Activated CD8-positive, alpha-beta memory T cell treated with anti-CD3 and anti-CD28 coated beads, Interleukin-2, amount 10 ng/mL, durations not matched to agents 7 days and 5 days (primary cell): ENCODE measurements around the gene BPTF. TPM values are rescaled to one million over a fixed set of nuclear protein-coding genes. Genes with fewer than 3 reads are reported as not detected.
"Not testable (repeated sequence)": the region's sequence is repeated elsewhere in the genome, so short reads cannot be mapped to it uniquely, and the experiment has no call there.

Experiments
- ATAC-seq: fragments of 150-1000 bp; cut with Tn5 transposase; one replicate; pipeline ENCODE4 v1.10.0; 2021; ENCODE audit warnings: moderate library complexity
- CTCF ChIA-PET: fragments of 350-600 bp; sonication (Branson Sonifier 250); formaldehyde crosslinking; loops from one replicate; lab custom pipeline; 2021; ENCODE audit warnings: antibody characterized with exemption; lab: Charles Lee
- DNase-seq: peaks from one replicate; pipeline ENCODE4 v3.0.0-alpha.2; 2020
- H3K27ac Mint-ChIP-seq: one replicate; pipeline ENCODE4 v1.8.0; 2021; ENCODE audit warnings: mild to moderate bottlenecking, mixed read lengths
- H3K27me3 Mint-ChIP-seq: one replicate; pipeline ENCODE4 v1.8.0; 2021; ENCODE audit warnings: mixed read lengths
- H3K36me3 Mint-ChIP-seq: one replicate; pipeline ENCODE4 v1.8.0; 2021; ENCODE audit warnings: mild to moderate bottlenecking, mixed read lengths
- H3K4me1 Mint-ChIP-seq: one replicate; pipeline ENCODE4 v1.8.0; 2021; ENCODE audit warnings: mixed read lengths
- H3K4me3 Mint-ChIP-seq: one replicate; pipeline ENCODE4 v1.8.0; 2021; ENCODE audit warnings: mild to moderate bottlenecking, moderate library complexity, mixed read lengths
- H3K9me3 Mint-ChIP-seq: one replicate; pipeline ENCODE4 v1.8.0; 2022; ENCODE audit warnings: low read depth, mixed read lengths
- total RNA-seq, 2 experiments: library from RNA; stranded (reverse); gene quantifications; one replicate each; pipeline ENCODE4 v1.2.3, GENCODE V29; 2021

BPTF gene
- total RNA-seq, 2 experiments from 2014 or later, result 89.3 to 101 TPM

DNA sequence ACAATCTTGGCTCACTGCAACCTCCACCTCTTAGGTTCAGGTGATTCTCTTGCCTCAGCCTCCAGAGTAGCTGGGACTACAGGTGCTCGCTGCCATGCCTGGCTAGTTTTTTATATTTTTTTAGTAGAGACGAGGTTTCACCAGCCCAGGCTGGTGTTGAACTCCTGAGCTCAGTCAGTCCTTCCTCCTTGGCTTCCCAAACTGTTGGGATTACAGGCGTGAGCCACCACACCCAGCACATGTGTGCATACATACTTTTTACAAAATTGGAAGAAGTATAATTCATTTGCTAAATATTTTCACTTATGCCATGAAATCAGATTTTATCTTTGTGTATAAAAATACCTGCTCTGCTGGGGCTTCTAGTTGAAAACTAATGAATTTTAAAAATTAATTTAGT lies 13.2 kb downstream of the BPTF start:
- CTCF ChIA-PET, result no interaction called here
- no peaks in the 10 kb centered on the region for H3K27me3 Mint-ChIP-seq
- ATAC-seq (no peak), DNase-seq (no peak)
- peaks cover 42% of the 10 kb centered on the region for H3K4me1 Mint-ChIP-seq
- H3K27ac Mint-ChIP-seq, result no peak overlapping the region
- no peak overlapping the region for H3K4me3 Mint-ChIP-seq
- no peaks in the 10 kb centered on the region for H3K9me3 Mint-ChIP-seq
- peaks cover 13% of the 10 kb centered on the region for H3K36me3 Mint-ChIP-seq

GRCh38 chr17:67841992-67842391 lies 16.7 kb downstream of the BPTF start:
- CTCF ChIA-PET, result no interaction called here
- H3K9me3 Mint-ChIP-seq, result no peaks in the 10 kb centered on the region
- ATAC-seq (no peak), DNase-seq (no peak)
- H3K4me1 Mint-ChIP-seq, result peaks cover 20% of the 10 kb centered on the region
- no peak overlapping the region for H3K27ac Mint-ChIP-seq
- H3K27me3 Mint-ChIP-seq, result no peaks in the 10 kb centered on the region
- no peak overlapping the region for H3K4me3 Mint-ChIP-seq
- peaks cover 8% of the 10 kb centered on the region for H3K36me3 Mint-ChIP-seq

DNA sequence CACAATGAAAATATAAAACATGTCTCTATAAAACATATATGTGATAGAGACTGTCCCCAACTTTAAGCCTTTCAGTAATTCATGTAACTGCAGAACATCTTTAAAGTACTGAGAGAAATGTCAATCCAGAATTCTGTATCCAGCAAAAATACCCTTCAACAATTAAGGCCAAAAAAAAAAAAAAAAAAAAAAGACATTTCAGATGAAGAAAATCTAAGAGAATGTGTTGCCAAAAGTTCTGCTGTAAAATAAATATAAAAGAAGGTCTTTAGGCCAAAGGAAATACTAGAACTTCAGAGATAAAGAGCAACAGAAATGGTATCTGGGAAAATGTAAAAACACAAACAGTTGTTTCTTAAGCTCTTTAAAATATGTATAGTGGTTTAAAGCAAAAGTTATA lies 17.3 kb downstream of the BPTF start:
- CTCF ChIA-PET, result no interaction called here
- Mint-ChIP-seq H3K4me3 (no peak overlapping the region), H3K27ac (no peak overlapping the region), H3K36me3 (peaks cover 8% of the 10 kb centered on the region), H3K9me3 (no peaks in the 10 kb centered on the region), H3K27me3 (no peaks in the 10 kb centered on the region), H3K4me1 (peaks cover 14% of the 10 kb centered on the region)
- ATAC-seq (no peak), DNase-seq (no peak)

DNA sequence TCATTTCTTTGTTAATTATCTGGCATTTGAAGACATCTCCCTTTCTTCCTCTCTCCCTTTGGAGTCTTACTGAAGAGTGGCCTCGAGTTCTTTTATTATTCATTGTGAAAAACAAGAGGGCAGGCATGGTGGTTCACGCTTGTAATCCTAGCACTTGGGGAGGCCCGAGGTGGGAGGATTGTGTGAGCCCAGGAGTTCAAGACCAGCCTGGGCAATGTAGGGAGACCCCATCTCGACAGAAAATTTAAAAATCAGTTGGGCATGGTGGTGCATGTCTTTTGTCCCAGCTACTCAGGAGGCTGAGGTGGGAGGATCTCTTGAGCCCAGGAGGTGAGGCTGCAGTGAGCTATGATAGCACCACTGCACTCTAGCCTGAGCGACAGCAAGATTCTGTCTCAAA lies 20.1 kb downstream of the BPTF start:
- Mint-ChIP-seq H3K4me1 (peaks cover 15% of the 10 kb centered on the region), H3K27ac (no peak overlapping the region), H3K27me3 (no peaks in the 10 kb centered on the region), H3K9me3 (no peaks in the 10 kb centered on the region), H3K4me3 (no peak overlapping the region), H3K36me3 (peaks cover 18% of the 10 kb centered on the region)
- CTCF ChIA-PET, result no interaction called here
- no peak for ATAC-seq
- DNase-seq, result no peak

DNA sequence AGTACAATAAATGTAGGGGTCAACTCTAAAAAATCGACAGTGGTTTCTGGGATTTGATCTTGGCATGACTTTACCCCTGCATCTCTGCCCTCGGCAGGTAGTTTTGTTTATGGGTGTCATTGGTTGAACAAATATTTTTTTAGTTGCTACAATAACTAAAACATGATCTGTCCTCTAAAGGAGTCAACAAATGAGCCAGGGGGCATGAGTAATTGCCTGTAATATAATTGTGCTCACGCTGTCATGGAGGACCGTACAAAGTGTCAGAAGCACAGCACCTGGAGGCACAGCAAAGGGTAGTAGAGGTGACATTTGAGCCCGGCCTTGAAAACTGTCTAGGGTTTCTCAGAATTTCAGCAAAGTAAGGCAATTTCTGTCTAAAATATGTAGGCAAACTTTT lies 22.9 kb downstream of the BPTF start:
- DNase-seq, H3K9me3 Mint-ChIP-seq, CTCF ChIA-PET, H3K4me3 Mint-ChIP-seq, H3K27me3 Mint-ChIP-seq, ATAC-seq, H3K27ac Mint-ChIP-seq: not testable (repeated sequence)
- peaks cover 18% of the 10 kb centered on the region for H3K4me1 Mint-ChIP-seq
- peaks cover 21% of the 10 kb centered on the region for H3K36me3 Mint-ChIP-seq

DNA sequence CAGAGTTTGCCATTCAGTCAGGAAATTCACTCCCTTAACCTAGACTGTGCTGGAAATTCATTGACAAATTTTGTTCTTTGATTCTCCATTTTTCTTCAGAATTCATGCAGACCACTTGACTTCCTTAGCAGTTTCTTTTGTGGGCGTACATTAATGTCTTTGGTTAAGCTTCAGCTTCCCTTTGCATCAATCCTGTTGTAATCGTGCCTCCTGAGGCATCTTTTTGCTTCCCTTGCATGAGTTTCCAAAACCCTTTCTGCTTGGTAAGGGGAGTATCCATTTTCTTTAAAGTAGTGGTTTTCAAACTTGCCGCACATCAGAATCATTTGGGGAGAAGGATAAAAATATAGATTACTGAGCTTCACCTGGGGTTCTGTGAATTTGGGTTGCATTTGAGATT lies 23.5 kb downstream of the BPTF start:
- not testable (repeated sequence) for ATAC-seq, DNase-seq, H3K9me3 Mint-ChIP-seq, H3K4me3 Mint-ChIP-seq, H3K27me3 Mint-ChIP-seq, H3K27ac Mint-ChIP-seq
- peaks cover 19% of the 10 kb centered on the region for H3K4me1 Mint-ChIP-seq
- CTCF ChIA-PET, result interaction anchor here (0.5 to 0.6 kb wide), 2 partner anchors 14 to 473 kb away, joined by 3 read pairs; no protein-coding TSS in a partner anchor
- peaks cover 23% of the 10 kb centered on the region for H3K36me3 Mint-ChIP-seq

DNA sequence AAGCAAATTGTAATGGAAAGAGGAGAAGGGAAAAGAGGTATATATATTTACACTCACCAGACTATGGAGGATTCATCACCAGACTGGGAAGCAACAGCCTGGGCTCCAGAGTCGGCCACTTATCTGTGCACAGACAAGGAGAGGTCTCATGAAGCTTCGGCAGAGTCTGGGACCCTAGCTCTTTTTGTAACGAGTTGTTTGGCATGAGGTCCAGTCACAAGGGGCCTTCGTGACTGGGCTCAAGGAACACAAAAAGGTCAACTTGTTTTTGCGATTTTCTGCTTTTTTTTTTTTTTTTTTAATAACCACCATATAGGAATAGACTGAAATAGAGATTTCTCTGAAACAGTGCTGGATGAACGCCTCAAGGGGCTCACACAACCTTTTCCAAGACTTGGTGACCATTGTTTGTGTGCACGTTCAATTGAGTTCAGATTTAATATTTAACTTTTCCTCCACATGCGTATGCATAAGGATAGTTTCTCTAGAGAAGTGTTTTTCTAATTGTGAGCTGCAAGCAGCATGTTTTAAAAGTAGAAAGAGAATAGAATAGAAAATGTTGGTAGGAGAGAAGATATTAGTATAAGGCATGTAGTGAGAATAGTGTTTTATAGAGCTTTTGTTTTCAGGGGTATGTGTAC lies 25.8 kb downstream of the BPTF start:
- Mint-ChIP-seq H3K36me3 (peaks cover 38% of the 10 kb centered on the region), H3K4me3 (no peak overlapping the region), H3K27me3 (no peaks in the 10 kb centered on the region), H3K27ac (no peak overlapping the region), H3K4me1 (peaks cover 32% of the 10 kb centered on the region), H3K9me3 (no peaks in the 10 kb centered on the region)
- no peak for ATAC-seq
- DNase-seq, result no peak
- CTCF ChIA-PET, result interaction anchor here (0.7 to 1.1 kb wide), 2 partner anchors 9 to 11 kb away, joined by 4 to 5 read pairs; no protein-coding TSS in a partner anchor

DNA sequence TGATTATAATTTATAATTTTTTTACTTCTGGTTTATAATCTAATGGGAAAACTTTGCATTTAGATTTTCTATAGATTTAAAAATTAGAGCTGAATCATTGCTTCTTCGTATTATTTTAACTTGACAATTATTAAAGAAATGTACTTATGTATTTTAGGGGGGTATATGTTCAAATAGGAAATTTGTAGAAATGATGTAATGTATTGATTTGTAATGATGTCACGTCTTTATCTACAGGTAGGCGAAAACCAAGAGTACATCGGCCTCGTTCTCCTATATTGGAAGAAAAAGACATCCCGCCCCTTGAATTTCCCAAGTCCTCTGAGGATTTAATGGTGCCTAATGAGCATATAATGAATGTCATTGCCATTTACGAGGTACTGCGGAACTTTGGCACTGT lies 28.4 kb downstream of the BPTF start:
- H3K4me1 Mint-ChIP-seq, result peaks cover 45% of the 10 kb centered on the region
- no peak overlapping the region for H3K4me3 Mint-ChIP-seq
- peaks cover 46% of the 10 kb centered on the region for H3K36me3 Mint-ChIP-seq
- CTCF ChIA-PET, result no interaction called here
- DNase-seq (no peak), ATAC-seq (no peak)
- no peaks in the 10 kb centered on the region for H3K9me3 Mint-ChIP-seq
- no peak overlapping the region for H3K27ac Mint-ChIP-seq
- no peaks in the 10 kb centered on the region for H3K27me3 Mint-ChIP-seq

GRCh38 chr17:67854378-67854777 lies 29.1 kb downstream of the BPTF start:
- H3K4me1 Mint-ChIP-seq, result peaks cover 42% of the 10 kb centered on the region
- DNase-seq (no peak), ATAC-seq (no peak)
- CTCF ChIA-PET, result interaction anchor here (0.7 kb wide), 1 partner anchor 30 kb away, joined by 3 read pairs; the partner anchor contains the start of gene BPTF
- H3K27ac Mint-ChIP-seq, result no peak overlapping the region
- H3K27me3 Mint-ChIP-seq, result no peaks in the 10 kb centered on the region
- no peaks in the 10 kb centered on the region for H3K9me3 Mint-ChIP-seq
- H3K4me3 Mint-ChIP-seq, result no peak overlapping the region
- peaks cover 41% of the 10 kb centered on the region for H3K36me3 Mint-ChIP-seq

DNA sequence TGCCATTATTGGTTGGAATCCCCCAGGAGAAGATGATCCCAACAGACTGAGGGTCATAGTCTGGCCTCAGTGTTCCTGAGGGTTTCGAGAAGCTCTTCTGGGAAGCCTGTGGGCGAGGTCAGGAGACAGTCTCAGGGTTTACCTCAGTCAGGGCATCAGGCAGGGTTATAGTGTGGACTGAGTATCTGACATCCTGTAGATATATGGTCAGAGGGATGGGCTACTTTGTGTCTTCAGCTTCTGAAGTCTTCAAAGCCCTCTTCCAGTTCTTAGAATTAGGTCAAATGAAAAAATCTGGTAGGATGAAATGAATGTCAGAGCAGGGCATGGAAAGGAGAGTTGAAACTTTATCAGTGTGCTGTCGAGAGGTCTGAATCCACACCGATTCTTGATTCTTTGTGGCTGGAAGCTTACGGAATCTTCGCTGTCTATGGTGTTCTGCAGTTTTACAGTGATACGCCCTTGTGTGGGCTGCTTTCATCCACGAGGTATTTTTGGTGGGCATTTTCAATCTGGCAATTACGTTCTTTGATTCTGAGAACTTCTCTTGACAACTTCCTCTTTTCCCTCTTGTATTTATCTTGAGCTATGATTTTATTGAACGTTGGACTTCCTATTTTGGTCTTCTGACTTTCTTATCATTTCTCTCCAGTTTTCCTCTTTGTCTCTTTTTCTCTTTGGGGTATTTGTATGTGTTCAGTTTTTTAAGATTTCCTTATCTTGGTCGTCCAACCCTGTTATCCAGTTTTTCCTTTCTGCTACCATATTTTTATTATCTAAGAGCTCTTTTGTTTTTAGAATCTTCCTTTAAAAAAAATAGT lies 30.4 kb downstream of the BPTF start:
- CTCF ChIA-PET, result interaction anchor here (1.1 to 1.3 kb wide), 2 partner anchors 10 to 55 kb away, joined by 3 read pairs; no protein-coding TSS in a partner anchor
- Mint-ChIP-seq H3K27ac (peak overlapping the region; percentile 64), H3K9me3 (no peaks in the 10 kb centered on the region), H3K4me1 (peaks cover 45% of the 10 kb centered on the region), H3K36me3 (peaks cover 37% of the 10 kb centered on the region), H3K27me3 (no peaks in the 10 kb centered on the region), H3K4me3 (peak overlapping the region; percentile 21)
- ATAC-seq, result peak; percentile 45
- DNase-seq, result no peak

- Mint-ChIP-seq H3K4me1 (peaks cover 44% of the 10 kb centered on the region), H3K27ac (peak overlapping the region; percentile 29), H3K36me3 (peaks cover 36% of the 10 kb centered on the region), H3K4me3 (peak overlapping the region; percentile 21)
- CTCF ChIA-PET, result interaction anchor here (1.1 to 1.3 kb wide), 2 partner anchors 9 to 56 kb away, joined by 3 read pairs; no protein-coding TSS in a partner anchor
- DNase-seq, H3K27me3 Mint-ChIP-seq, H3K9me3 Mint-ChIP-seq, ATAC-seq: not testable (repeated sequence)
Observed at GRCh38 chr17:67856402-67856801, 31.1 kb downstream of the BPTF start.

DNA sequence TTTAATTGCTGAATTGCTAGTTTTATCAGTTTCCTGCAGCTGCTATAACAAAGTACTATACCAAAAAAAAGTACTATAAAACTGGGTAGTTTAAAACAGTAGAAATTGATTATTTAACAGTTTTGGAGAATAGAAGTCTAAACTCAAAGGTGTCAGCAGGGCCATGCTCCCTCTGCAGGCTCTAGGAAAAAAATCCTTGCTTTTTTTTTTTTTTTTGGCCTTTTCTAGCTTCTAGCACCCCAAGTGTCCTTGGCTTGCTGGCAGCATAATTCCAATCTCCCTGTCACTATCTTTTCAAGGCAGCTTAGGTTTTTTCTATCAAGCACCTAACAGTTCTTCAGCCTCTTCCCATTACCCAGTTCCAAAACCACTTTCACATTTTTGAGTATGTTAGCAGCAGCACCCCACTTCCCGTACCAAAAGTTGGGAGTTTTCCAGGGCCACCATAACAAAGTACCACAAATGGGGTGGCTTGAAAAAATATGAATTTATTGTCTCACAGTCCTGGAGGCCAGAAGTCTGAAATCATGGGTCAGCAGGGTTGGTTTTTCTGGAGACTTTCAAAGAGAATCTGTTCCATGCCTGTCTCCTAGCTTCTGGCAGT lies 37.4 kb downstream of the BPTF start:
- Mint-ChIP-seq H3K9me3 (no peaks in the 10 kb centered on the region), H3K27ac (no peak overlapping the region), H3K27me3 (no peaks in the 10 kb centered on the region), H3K4me3 (no peak overlapping the region), H3K36me3 (peaks cover 23% of the 10 kb centered on the region), H3K4me1 (peaks cover 47% of the 10 kb centered on the region)
- ATAC-seq (no peak), DNase-seq (no peak)
- CTCF ChIA-PET, result interaction anchor here (0.6 to 1.6 kb wide), 4 partner anchors 11 to 62 kb away, joined by 3 to 5 read pairs (median 3); no protein-coding TSS in a partner anchor

- ATAC-seq (peak; percentile 64), DNase-seq (no peak)
- no peak overlapping the region for H3K4me3 Mint-ChIP-seq
- H3K36me3 Mint-ChIP-seq, result peaks cover 21% of the 10 kb centered on the region
- H3K9me3 Mint-ChIP-seq, result no peaks in the 10 kb centered on the region
- peak overlapping the region; percentile 84 for H3K27ac Mint-ChIP-seq
- H3K27me3 Mint-ChIP-seq, result no peaks in the 10 kb centered on the region
- H3K4me1 Mint-ChIP-seq, result peaks cover 45% of the 10 kb centered on the region
- CTCF ChIA-PET, result no interaction called here
Observed at GRCh38 chr17:67863624-67864247, 38.4 kb downstream of the BPTF start.
